Measurements from ENCODE around the gene ZNF438.
"Not testable (repeated sequence)": the region's sequence is repeated elsewhere in the genome, so short reads cannot be mapped to it uniquely, and the experiment has no call there.

Gene ZNF438

DNA sequence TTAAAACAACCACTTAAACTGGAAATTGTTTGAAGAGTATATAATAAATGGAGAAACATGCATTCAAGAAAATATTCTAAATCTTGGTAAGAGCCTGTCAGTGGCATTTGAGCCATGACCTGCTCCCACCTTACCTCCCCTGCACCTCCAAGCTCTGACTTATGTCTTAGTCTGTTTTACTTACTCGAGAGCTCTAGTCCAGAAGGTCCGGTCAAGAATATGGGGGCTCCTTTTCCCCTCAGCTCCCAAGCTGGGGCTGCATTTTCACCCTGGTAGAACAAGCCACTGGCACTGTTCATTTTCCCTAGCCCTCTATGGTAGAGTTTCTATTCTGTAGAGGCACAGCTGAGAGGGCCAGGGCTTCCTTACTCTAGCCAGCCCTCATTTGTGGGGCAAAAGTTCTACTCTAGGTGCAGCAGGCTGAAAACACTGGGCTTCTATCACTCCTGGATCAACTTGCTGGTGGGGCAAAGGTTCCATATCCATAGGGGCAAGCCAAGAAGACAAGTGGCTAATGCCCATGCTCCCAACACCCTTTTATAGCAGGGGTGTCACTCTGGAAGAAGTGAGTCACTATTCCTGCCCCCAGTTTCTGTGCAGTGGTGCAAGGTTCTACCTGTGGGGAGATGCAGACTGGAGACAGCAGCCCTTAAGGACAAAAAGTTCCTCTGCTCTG, 40.6 kb downstream of the ZNF438 start:
- H3K27ac ChIP-seq: no peak overlapping the region
- no peak for DNase-seq (ENCODE audit: low read depth, low spot score)

DNA sequence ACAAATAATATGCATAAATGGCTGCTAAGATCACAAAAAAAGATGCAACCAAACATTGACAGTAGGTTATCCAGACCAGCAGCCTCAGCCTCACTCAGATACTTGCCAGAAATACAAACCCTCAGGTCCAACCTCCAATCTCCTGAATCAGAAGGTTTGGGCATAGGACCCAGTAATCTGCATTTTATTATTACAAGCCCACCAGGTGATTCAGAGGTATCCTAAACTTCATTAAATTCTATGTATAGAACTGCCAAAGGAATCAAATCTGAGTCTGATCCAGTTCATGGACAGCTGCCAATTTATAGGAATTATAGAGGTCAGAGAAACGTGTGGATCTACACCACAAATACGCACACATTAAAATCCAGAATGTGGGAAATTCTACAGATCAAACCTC, 41.3 kb downstream of the ZNF438 start:
- H3K27ac ChIP-seq: no peak overlapping the region
- no peak for DNase-seq (ENCODE audit: low read depth, low spot score)

DNA sequence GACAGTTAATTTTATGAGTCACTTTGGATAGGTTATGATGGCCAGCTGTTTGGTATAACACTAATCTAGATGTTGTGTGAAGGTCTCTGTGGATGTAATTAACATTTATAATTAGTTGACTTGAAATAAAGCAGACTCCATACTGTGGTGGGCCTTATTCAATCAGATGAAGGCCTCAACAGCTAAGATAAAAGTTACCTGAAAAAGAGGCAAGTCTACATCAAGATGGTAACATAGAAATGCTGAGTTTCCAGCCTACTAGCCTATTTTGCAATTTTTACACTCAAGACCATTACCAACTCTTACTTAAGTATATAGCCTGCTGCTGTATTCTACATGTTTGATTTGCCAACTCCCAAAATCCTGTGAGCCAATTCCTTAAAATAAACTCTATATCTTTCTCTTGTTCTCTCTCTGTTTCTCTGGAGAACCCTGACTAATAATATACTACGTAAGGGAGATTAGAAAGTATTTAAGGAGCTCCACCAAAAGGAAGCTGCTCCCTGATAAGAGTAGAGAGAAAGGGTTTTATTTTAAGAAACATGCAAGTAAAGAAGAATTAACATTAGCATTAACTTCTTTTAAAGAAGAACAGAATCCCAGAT, 42.7 kb downstream of the ZNF438 start:
- no peak for DNase-seq (ENCODE audit: low read depth, low spot score)
- H3K27ac ChIP-seq: no peak overlapping the region

DNA sequence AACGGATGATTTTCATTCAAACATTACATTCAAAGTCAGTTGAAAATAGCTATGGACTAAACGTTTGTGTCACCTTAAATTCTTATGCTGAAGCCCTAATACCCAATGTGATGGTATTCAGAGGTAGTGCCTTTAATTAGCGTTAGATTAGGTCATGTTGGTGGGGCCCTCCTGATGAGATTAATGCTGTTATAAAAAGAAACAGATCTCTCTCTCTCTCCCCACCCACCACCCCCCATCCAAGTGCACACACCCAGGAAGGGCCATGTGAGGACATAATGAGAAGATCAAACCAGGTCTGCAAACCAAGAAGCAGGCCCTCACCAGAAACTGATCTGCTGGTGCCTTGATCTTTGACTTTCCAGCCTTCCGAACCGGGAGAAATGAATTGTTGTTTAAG, 44.2 kb downstream of the ZNF438 start:
- H3K27ac ChIP-seq: no peak overlapping the region

DNA sequence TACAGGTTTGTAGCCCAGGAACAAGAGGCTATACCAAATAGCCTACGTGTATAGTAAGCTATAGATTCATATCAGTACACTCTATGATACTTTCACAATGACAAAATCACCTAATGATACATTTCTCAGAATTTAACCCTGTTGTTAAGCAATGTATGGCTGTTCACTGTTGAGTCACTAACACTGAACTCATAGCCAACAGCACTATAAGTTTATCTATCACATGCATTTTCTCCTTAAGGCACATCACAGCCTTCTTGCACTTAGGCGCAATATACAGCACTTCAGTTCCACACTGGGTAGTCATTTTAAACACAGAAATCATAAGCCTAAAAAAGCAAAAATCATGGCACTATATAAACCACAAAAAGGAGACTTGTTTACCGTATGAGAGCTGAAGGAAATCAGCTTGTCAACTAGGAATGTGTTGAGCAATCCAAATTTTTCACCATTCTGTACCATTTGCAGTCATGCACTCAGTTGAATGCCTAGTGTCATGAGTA, 45.6 kb downstream of the ZNF438 start:
- no peak for DNase-seq (ENCODE audit: low read depth, low spot score)
- H3K27ac ChIP-seq: peak overlapping the region; percentile 82

More for the DNA sequence above, 44.2 kb downstream of the ZNF438 start:
- no peak for DNase-seq (ENCODE audit: low read depth, low spot score)

DNA sequence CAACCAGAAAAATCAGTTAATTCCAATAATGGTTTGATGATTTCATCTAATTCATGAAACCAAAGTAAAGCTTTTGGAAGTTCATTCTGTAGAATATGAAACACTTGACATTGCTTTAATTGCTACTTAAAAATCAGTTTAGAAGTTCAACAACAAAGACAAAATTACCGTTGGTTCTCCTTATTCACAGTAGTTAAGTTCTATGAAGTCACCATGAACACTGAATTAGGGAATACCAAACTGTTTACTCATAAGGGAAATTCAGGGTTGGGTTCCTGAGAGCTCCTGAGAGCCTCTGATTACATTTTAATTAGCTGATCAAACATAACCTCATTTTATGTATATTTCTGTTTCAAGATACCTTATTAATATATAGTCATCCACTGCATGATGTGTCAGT, 46.2 kb downstream of the ZNF438 start:
- H3K27ac ChIP-seq: peak overlapping the region; percentile 82

DNA sequence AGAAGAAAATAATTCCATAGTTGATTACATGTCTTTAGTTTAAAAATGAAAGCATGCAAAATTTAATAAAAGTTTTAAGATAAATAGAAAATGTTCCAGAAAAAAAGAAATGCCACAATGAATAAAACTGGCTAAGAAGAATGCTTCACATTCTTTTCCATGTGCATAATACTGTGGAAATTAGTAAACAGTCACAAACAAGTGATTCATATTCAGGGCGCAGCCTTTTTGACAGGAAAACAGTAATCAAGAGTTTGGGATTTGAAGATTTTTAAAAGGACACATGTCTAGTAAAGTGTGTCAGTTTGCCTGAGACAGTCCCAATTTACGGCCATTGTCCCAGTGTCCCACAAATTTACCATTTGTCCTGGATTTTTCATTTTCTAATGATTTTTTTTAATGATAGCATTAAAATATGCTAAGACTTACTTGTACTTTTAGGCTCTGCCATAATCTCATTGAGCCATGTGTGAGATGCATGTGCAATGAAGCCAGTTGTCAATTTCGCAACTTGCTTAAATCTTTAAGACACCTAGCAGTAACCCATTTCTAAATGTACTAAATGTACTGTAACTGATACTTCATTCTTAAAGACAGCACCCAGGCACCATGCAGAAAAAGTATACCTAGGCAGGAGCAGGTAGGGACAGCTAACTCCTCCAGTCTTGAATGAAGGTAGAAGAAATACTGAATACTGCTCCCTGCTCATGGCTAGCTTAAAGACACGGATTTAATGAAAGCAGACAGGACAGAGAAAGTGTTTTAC, 46.9 kb downstream of the ZNF438 start:
- DNase-seq (ENCODE audit: low read depth, low spot score): no peak
- H3K27ac ChIP-seq: peak overlapping the region; percentile 82

More for the DNA sequence above, 46.2 kb downstream of the ZNF438 start:
- DNase-seq (ENCODE audit: low read depth, low spot score): no peak

DNA sequence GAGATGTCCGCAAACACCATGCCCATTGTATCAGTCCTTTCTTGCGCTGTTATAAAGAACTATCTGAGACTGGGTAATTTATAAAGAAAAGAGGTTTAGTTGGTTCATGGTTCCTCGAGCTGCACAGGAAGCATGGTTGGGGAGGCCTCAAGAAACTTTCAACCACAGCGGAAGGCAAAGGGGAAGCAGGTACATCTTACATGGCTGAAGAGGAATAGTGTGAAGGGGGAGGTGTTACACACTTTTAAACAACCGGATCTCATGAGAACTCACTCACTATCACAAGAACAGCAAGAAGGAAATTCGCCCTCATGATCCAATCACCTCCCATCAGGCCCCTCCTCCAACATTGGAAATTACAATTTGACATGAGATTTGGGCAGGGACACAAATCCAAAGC, 48.5 kb downstream of the ZNF438 start:
- H3K27ac ChIP-seq; DNase-seq (ENCODE audit: low read depth, low spot score): not testable (repeated sequence)

DNA sequence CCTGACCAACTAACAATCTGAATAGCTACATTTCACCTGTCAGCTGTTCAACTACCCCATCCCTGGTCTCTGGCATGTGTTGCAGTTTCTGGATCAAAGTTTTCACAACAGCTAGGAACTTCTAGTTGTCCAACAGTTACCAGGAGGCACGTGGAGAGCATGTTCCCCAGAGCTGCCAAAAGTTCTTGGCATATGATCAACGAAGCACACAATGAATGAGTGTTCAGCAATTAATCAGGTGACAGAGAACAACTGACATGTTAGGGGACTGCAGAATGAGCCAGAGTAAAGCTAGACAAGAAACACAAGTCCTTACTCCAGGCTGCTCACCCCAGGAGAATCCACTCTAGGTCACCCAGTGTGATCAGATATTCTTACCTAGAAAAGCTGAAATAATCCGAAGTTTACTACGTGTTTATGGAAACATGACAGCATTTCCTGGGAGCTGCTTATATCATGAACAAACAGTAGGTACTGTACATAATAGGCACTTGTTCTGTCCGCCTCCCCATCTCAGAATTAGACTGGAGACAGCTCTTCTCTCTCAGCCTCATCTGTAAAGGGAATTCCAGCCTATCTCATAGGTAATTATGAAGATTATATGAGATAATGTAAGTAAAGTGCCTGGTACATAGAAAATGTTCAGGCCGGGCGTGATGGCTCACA, 50.6 kb downstream of the ZNF438 start:
- no peak overlapping the region for H3K27ac ChIP-seq

DNA sequence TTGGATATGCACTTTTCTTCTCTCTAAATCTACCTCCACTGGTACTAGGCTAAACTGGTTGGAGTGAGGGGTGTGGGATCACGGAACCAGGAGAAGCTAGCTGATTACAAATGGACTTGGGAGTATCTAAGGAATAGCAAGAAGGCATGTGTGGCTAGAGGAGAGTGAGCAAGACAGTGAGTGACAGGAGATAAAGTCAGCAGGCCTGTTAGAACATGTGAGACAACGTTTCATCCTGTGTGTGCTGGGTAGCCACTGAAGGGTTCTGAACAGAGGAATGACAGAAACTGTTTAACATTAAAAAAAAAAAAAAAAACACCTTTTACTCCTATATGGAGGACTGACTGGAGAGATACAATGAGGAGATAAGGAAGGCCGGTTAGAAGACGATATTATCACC, 51.7 kb downstream of the ZNF438 start:
- no peak for DNase-seq (ENCODE audit: low read depth, low spot score)
- no peak overlapping the region for H3K27ac ChIP-seq

More for the DNA sequence above, 50.6 kb downstream of the ZNF438 start:
- DNase-seq (ENCODE audit: low read depth, low spot score): peak; percentile 66

DNA sequence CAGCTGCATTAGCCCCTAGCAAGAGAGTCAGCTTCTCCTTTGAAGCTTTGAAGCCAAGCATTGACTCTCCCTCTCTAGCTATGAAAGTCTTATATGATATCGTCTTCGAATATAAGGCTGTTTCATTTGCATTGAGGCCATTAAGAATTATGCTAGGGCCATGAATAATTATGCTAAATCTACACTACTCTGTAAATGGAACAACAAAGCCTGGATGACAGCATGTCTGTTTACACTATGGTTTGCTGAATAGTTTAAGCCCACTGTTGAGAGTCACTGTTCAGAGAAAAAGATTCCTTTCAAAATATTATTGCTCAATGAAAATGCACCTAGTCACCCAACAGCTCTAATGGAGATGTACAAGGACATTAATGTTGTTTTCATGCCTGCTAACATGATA, 52.8 kb downstream of the ZNF438 start:
- no peak overlapping the region for H3K27ac ChIP-seq
- no peak for DNase-seq (ENCODE audit: low read depth, low spot score)

DNA sequence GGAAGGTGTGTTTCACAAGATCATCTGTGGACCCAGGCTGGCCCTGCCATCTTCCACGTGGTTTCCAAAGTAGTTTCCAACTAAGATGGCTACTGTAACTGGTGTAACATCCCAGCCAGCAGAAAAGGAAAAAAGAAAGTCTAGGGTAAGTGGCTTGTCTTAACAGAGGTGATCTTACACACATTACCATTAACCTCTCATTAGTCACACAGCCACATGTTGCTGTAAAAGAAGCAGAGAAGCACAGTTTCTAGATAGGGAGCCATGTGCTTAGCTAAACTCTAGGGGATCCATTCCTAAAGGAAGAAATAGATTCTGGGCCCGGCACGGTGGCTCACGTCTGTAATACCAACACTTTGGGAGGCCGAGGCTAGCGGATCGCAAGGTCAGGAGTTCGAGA, 54.3 kb downstream of the ZNF438 start:
- DNase-seq (ENCODE audit: low read depth, low spot score): no peak
- H3K27ac ChIP-seq: no peak overlapping the region

DNA sequence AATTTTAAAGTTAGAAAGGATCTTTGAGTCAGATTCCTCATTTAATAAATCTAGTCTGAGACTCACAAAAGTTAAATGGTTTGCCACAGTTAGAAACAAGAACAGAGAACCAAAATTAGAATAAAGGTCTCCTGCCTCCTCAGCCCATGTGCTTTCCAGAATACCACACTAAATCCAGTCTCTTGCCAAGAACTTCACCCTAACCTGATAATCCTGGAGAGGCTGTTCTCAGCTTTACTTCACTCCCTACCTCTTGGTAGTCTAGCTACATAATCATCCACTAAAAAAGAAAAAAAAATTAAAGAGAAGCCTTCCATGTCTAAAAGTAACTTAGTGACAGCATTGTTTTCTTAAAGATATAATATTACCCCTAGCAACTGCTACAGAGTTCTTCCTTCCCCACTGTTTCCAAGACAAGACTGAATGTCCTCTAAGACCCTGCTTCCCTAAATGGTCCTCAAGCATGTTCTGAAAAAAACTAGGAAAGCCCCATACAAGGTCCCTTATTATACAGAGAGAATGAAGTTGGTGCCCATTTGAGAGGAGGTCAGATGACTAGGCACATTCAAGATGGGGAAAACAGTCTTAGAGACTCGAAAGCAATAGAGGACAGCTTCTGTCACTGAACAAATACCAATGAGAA, 56.8 kb downstream of the ZNF438 start:
- DNase-seq (ENCODE audit: low read depth, low spot score): no peak
- no peak overlapping the region for H3K27ac ChIP-seq

DNA sequence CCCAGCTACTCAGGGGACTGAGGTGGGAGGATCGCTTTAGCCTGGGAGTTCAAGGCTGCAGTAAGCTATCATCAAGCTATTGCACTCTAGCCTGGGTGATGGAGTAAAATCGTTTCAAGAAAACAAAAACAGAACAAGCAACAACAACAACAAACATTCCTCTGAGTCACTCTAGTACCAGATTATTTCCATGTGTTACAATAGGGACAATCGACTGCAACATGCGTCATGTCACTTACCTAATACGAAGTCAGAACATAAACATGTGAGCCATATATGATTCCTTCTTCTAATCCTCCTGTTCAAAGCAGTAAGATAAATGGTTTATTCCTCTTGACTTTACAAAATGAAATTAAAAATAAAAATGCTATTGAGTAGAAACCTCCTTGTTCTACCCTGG, 57.3 kb downstream of the ZNF438 start:
- no peak overlapping the region for H3K27ac ChIP-seq
- DNase-seq (ENCODE audit: low read depth, low spot score): no peak

DNA sequence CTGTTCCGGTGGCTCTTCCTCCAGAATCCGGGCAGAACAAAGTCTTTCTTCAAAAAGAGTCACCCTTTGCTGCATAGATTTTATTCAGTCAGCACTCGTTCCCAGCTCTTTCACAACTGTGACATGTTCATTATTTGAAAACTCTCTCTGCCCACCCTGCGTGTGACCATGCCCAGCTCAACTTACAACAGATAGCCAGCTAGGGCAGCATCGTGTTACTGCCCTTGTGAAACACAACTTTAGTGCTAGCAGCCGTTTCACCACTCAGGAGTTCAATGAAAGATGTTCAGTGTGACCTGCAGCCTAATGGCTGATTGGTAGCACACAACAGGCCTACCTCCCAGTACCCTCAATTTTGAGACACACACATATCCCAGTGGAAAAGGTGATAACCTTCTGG, 57.9 kb downstream of the ZNF438 start:
- DNase-seq (ENCODE audit: low read depth, low spot score): no peak
- H3K27ac ChIP-seq: no peak overlapping the region

DNA sequence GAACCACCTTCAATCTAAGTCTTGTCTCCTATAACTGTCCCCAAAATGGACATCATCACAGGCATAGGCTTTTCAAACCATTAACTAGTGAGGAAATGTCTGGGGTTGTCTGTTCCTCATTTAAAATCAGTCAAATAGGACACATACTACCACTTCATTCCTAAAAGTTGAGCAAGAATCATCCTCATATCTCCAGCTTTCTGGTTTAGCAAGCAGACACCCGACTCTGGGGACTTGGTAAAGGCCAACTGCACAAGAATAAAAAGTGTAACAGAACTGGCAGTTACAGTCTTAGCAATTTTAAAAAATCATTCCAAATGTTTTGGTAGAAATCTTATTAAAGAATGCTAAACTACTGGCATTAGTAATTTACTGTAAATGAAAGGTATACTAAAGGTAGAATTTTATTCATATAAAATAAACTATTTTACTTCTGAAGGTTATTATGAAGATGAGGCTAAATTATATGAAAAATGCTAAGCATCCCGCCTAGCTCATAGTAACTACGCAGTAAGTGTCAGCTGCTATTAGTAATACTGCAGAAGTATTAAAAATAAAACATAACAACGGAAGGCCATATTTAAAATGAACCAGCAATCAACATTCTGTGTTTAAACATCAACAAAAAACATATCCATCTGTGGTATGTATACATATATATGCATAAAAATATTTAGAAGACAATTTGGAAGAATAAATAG, 60.8 kb downstream of the ZNF438 start:
- H3K27ac ChIP-seq: no peak overlapping the region
- no peak for DNase-seq (ENCODE audit: low read depth, low spot score)

DNA sequence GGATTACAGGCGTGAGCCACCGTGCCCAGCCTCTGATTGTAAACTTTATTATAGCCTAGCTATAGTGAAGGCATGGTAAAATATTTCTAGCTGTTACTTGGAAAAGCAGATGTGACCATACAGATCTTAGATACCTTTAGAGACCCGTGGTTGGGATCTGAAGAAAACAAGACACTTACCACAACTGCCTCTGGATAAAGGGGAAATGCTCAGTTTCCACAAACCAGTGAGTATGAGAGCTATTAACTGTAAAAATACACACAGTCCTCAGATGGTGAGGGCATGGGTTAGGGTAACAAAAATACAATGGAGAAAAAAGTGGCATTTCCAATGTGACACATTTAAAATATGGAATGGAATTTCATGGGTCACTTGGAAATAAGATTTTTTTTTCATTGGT, 63.0 kb downstream of the ZNF438 start:
- no peak overlapping the region for H3K27ac ChIP-seq
- DNase-seq (ENCODE audit: low read depth, low spot score): no peak

DNA sequence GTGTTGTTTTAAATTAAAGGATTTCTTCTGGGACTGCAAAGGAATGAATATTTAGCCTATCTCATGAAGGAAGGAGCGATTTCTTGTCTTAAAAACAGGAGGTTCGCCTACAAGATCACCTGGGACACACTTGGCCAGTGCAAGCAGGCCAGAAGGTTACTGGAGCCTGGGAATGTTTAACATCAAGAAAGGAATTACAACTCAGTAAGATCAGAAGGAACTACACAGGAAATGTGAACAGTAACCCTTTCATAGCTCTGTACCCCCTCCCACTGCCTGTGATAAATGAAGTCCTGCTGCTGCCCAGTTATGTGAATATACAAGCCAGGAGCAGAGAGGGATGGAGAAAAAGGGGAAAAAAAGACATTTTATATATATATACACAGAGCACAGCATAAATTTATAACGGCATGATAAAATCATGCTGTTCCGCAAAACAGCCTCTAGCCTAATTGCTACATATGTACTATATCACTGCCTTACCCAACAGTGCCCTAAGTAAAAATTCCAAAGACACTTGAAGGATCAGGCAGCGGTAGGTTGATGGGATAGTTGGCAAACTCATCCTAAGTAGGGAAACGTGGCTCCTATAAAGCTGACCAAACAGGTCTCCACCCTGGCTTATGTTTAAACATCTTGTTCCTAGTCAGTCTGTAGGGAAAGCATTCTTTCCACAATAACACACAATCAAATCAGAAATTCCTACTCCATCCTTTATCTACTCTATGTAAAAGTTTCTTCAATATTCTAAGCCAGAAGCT, 63.8 kb downstream of the ZNF438 start:
- DNase-seq (ENCODE audit: low read depth, low spot score): no peak
- H3K27ac ChIP-seq: no peak overlapping the region
